ENCODE data around the gene TOX3.

The TOX3 gene

GRCh38 chr16:52496051-52496876 lies 50.7 kb downstream of the TOX3 start:
- Mint-ChIP-seq H3K27ac (no peak overlapping the region), H3K4me3 (no peak overlapping the region), H3K36me3 (ENCODE audit: low read depth) (no peaks in the 10 kb centered on the region), H3K27me3 (peaks cover 5% of the 10 kb centered on the region), H3K4me1 (ENCODE audit: low read depth) (no peaks in the 10 kb centered on the region), H3K9me3 (no peaks in the 10 kb centered on the region)

DNA sequence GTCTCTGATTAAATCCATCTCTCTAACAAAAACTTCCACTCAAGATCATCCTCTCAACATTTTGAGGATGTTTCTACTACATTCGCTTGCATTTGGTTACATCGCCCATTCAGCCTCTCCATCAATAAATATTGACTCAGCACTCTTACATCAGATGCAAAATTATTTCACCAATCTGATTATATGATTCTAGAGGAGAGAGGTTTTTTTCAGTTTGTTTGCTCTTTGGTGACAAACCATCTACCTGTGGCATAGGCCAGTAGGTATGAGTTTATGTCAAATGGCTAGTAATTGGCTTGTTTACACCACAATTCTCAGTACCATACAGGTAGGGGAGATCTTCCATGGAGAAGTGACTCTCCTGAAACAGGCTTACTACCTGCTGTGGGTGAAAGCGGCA lies 52.3 kb downstream of the TOX3 start:
- Mint-ChIP-seq H3K27ac (no peak overlapping the region), H3K4me1 (ENCODE audit: low read depth) (no peaks in the 10 kb centered on the region)

GRCh38 chr16:52494145-52494544 lies 52.8 kb downstream of the TOX3 start:
- peaks cover 2% of the 10 kb centered on the region for H3K27me3 Mint-ChIP-seq
- no peaks in the 10 kb centered on the region for H3K36me3 Mint-ChIP-seq (ENCODE audit: low read depth)
- H3K4me1 Mint-ChIP-seq (ENCODE audit: low read depth) = no peaks in the 10 kb centered on the region
- H3K27ac Mint-ChIP-seq = no peak overlapping the region
- H3K9me3 Mint-ChIP-seq = no peaks in the 10 kb centered on the region
- H3K4me3 Mint-ChIP-seq = no peak overlapping the region

More for the DNA sequence above, 52.3 kb downstream of the TOX3 start:
- no peak overlapping the region for H3K4me3 Mint-ChIP-seq
- no peaks in the 10 kb centered on the region for H3K36me3 Mint-ChIP-seq (ENCODE audit: low read depth)
- H3K9me3 Mint-ChIP-seq = no peaks in the 10 kb centered on the region
- peaks cover 5% of the 10 kb centered on the region for H3K27me3 Mint-ChIP-seq

- no peaks in the 10 kb centered on the region for H3K4me1 Mint-ChIP-seq (ENCODE audit: low read depth)
- H3K36me3 Mint-ChIP-seq (ENCODE audit: low read depth) = no peaks in the 10 kb centered on the region
- H3K27me3 Mint-ChIP-seq = no peaks in the 10 kb centered on the region
- no peak overlapping the region for H3K4me3 Mint-ChIP-seq
- H3K27ac Mint-ChIP-seq = no peak overlapping the region
- H3K9me3 Mint-ChIP-seq = no peaks in the 10 kb centered on the region
These were observed 54.1 kb downstream of the TOX3 start for GRCh38 chr16:52492789-52493357.

DNA sequence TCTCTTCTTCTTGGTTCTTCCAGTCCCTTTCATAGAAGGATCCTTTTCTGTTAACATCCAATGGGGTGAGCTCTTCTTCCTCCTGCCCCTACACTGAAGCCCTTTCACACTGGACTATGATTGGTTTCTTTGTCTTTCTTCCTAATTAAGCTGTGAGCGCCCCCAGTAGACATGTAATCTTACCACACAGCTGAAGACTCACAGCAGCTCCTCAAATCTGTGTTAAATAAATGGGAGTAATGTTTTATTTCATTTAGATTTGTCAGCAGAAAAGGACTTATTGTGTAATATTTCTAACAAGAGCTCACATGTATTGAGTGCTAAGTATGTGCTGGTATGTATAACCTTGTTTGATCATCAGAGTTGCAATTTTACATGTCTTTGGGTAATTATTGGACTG lies 55.7 kb downstream of the TOX3 start:
- H3K9me3 Mint-ChIP-seq = no peaks in the 10 kb centered on the region
- no peaks in the 10 kb centered on the region for H3K4me1 Mint-ChIP-seq (ENCODE audit: low read depth)
- H3K27ac Mint-ChIP-seq = no peak overlapping the region

GRCh38 chr16:52489894-52490293 lies 57.0 kb downstream of the TOX3 start:
- H3K36me3 Mint-ChIP-seq (ENCODE audit: low read depth) = no peaks in the 10 kb centered on the region
- H3K27me3 Mint-ChIP-seq = no peaks in the 10 kb centered on the region
- no peak overlapping the region for H3K27ac Mint-ChIP-seq
- H3K4me3 Mint-ChIP-seq = no peak overlapping the region
- H3K9me3 Mint-ChIP-seq = no peaks in the 10 kb centered on the region
- no peaks in the 10 kb centered on the region for H3K4me1 Mint-ChIP-seq (ENCODE audit: low read depth)

More for the DNA sequence above, 55.7 kb downstream of the TOX3 start:
- Mint-ChIP-seq H3K36me3 (ENCODE audit: low read depth) (no peaks in the 10 kb centered on the region), H3K4me3 (no peak overlapping the region), H3K27me3 (no peaks in the 10 kb centered on the region)

DNA sequence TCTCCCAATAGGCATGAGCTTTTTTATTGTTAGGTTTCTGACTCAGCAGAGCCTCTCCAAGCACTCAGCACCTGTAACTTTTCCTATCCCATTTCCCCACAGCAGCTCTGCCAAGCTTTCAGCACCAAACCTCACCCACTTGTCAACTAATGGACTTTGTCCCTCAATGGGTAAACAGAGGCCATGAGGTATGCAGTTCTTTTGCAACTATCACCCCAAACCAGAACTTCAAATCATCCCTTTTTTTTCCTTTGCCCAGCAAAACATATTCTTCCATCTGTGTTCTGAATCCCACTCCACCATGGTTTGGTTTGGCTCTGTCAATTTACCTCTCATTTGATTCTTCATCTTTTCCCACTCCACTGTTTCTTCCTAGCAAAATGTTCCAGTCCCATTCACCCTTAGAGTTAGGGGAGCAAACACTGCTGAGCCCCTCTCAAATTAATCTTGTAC lies 58.1 kb downstream of the TOX3 start:
- H3K4me3 Mint-ChIP-seq = no peak overlapping the region
- no peaks in the 10 kb centered on the region for H3K4me1 Mint-ChIP-seq (ENCODE audit: low read depth)
- H3K9me3 Mint-ChIP-seq = no peaks in the 10 kb centered on the region
- H3K27me3 Mint-ChIP-seq = no peaks in the 10 kb centered on the region
- no peak overlapping the region for H3K27ac Mint-ChIP-seq
- H3K36me3 Mint-ChIP-seq (ENCODE audit: low read depth) = no peaks in the 10 kb centered on the region

DNA sequence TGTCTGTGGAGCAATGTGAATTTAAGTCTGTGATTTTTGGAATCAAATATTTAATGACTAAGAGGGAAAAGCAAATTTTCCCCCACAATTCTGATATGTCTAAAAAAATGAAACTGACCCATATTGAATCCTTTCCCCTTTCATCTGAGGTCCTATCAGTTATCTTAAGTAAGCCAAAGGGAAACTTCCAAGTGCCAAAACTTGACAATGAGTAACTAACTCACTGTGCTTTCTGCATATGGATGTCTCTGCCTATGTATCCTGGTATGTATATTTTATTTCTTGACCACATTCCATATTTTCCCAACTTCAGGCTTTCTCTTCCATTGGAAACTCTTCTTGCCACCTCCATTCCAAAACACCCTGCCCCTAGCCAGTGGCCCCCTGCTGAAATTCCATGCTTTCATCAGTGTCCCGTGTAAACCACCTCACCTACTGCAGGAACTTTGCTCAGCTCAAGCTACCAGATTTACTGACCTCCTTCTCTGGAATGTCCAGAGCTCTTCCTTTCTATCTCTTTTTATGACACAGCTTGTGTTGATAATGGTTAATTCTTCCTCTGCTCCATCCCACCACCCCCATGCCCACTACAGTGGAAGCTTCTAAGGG lies 59.0 kb downstream of the TOX3 start:
- Mint-ChIP-seq H3K36me3 (ENCODE audit: low read depth) (no peaks in the 10 kb centered on the region), H3K4me1 (ENCODE audit: low read depth) (no peaks in the 10 kb centered on the region), H3K27ac (no peak overlapping the region), H3K4me3 (no peak overlapping the region), H3K9me3 (no peaks in the 10 kb centered on the region), H3K27me3 (no peaks in the 10 kb centered on the region)

DNA sequence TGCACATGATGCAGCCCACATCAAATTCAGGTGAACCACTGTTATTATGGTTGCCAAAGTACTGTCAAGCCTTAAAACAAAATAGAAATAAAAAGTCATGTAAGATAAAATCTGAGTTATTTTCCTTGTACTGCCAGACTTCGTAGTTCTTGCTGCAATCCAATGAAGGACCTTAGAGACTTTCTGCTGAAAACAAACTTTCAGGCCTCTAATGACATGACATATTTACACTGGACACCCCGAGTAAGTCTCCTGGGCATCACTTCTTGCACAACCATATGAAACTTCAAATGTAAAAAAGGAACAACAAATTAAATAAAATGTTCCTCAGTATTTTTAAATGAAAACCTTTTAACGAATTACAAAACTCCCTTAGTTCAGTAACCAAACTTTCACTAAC lies 66.7 kb downstream of the TOX3 start:
- Mint-ChIP-seq H3K4me3 (no peak overlapping the region), H3K27ac (no peak overlapping the region), H3K4me1 (ENCODE audit: low read depth) (no peaks in the 10 kb centered on the region), H3K36me3 (ENCODE audit: low read depth) (no peaks in the 10 kb centered on the region), H3K9me3 (peaks cover 4% of the 10 kb centered on the region), H3K27me3 (no peaks in the 10 kb centered on the region)

DNA sequence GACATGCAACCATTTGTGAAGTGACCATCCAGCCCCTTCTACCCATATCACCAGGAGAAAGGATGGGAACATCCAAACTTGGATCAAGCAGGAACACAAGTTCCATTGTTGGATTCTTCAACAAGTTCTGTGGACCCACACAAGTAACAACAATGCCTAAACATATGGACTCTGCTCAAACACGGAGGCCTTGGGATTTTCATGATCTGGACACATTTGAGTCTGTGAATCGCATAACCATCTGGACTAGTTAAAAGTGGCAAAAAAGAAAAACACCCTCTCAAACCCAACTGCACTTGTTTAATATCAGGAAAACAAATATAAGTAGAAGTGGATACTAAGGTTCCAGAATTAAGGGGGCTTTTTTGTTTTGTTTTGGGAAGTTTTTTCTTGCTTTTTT lies 70.8 kb downstream of the TOX3 start:
- H3K36me3 Mint-ChIP-seq (ENCODE audit: low read depth) = no peaks in the 10 kb centered on the region
- no peaks in the 10 kb centered on the region for H3K4me1 Mint-ChIP-seq (ENCODE audit: low read depth)
- no peaks in the 10 kb centered on the region for H3K27me3 Mint-ChIP-seq
- peaks cover 19% of the 10 kb centered on the region for H3K9me3 Mint-ChIP-seq
- H3K27ac Mint-ChIP-seq = no peak overlapping the region
- no peak overlapping the region for H3K4me3 Mint-ChIP-seq

GRCh38 chr16:52474679-52475078 lies 72.3 kb downstream of the TOX3 start:
- H3K27me3 Mint-ChIP-seq = no peaks in the 10 kb centered on the region
- no peak overlapping the region for H3K4me3 Mint-ChIP-seq
- H3K36me3 Mint-ChIP-seq (ENCODE audit: low read depth) = no peaks in the 10 kb centered on the region
- peaks cover 19% of the 10 kb centered on the region for H3K9me3 Mint-ChIP-seq
- H3K4me1 Mint-ChIP-seq (ENCODE audit: low read depth) = no peaks in the 10 kb centered on the region
- H3K27ac Mint-ChIP-seq = no peak overlapping the region

DNA sequence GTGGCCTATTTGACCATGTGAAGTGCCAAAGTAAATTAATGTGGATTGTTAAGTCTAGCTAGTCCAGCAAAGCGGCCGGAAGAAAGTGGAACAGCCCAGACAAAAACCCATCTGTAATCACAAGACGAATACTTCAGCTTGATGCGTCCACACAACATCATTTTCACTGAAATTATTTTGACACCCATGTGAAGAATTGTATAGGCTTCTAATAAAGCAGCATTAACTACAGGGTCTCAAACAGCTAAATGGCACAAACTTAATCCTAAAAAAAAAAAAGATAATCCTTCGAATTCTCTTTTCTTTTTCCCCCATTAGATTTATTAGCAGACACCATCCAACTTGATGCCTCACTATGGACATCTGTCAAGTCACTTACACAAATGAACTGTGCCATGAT lies 73.8 kb downstream of the TOX3 start:
- Mint-ChIP-seq H3K27me3 (no peaks in the 10 kb centered on the region), H3K27ac (no peak overlapping the region), H3K36me3 (ENCODE audit: low read depth) (no peaks in the 10 kb centered on the region), H3K4me3 (no peak overlapping the region), H3K9me3 (peaks cover 19% of the 10 kb centered on the region), H3K4me1 (ENCODE audit: low read depth) (no peaks in the 10 kb centered on the region)

DNA sequence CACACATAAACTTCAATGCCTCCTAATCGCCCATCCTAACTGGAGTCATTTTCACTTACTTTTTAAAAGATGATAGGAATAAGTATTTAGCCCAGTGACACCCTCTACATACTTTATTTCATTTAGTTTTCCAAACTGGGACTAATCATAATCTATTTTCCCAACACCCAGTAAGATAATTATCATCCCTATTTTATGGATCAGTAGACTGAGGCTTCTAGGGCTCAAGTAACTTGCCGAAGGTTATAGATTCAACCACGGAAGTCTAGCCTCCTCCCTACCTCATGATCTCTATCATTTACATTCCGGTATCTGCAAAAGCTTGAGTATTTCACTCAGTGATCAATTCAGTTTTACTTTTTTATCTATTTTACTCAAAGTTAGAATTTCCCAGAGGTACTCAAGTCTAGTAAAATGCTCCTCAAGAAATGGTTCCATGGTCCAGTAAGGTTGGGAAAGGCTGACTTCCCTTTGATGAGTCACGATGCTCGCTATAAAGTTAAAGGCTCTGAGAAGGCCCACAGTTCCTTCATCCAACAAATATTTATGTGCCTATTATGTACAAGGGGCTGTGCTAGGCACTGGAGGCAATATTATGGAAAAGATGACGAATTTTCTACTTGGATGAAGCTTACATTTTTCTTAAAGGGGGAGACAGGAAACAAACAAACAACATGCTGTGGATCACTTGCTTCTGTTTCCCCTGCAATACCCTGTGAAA lies 75.1 kb downstream of the TOX3 start:
- Mint-ChIP-seq H3K27ac (no peak overlapping the region), H3K4me1 (ENCODE audit: low read depth) (no peaks in the 10 kb centered on the region), H3K9me3 (peaks cover 16% of the 10 kb centered on the region), H3K36me3 (ENCODE audit: low read depth) (no peaks in the 10 kb centered on the region), H3K4me3 (no peak overlapping the region), H3K27me3 (no peaks in the 10 kb centered on the region)

GRCh38 chr16:52470585-52470984 lies 76.4 kb downstream of the TOX3 start:
- H3K4me1 Mint-ChIP-seq (ENCODE audit: low read depth) = no peaks in the 10 kb centered on the region
- no peak overlapping the region for H3K4me3 Mint-ChIP-seq
- H3K9me3 Mint-ChIP-seq = peaks cover 15% of the 10 kb centered on the region
- no peak overlapping the region for H3K27ac Mint-ChIP-seq
- H3K36me3 Mint-ChIP-seq (ENCODE audit: low read depth) = no peaks in the 10 kb centered on the region
- no peaks in the 10 kb centered on the region for H3K27me3 Mint-ChIP-seq

DNA sequence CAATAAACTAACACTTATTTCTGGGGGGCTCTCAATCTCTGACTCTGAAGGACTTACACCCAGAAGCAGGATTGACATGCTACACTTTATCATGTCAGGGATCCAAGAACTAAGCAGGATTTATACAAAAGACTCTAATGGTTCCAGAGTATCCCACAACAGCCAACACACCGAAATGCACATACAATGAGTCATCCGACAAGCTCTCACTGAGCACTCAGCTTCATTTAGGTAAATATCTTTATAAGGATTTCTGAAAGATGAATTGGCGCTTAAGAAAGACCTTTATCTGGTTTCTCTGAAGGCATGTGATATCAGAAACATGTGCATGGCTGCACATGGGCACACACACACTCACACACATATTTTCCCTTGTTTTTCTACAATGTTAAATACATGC lies 77.2 kb downstream of the TOX3 start:
- no peaks in the 10 kb centered on the region for H3K27me3 Mint-ChIP-seq
- H3K27ac Mint-ChIP-seq = no peak overlapping the region
- H3K36me3 Mint-ChIP-seq (ENCODE audit: low read depth) = no peaks in the 10 kb centered on the region
- peaks cover 10% of the 10 kb centered on the region for H3K9me3 Mint-ChIP-seq
- H3K4me1 Mint-ChIP-seq (ENCODE audit: low read depth) = no peaks in the 10 kb centered on the region
- no peak overlapping the region for H3K4me3 Mint-ChIP-seq

All from stimulated activated naive CD8-positive, alpha-beta T cell treated with anti-CD3 and anti-CD28 coated beads, Interleukin-15, Interleukin-2, amounts not matched to agents 100 ng/mL and 50 ng/mL, for 24 hours (primary cell).